ENCODE data around the gene OSBPL2.
A peak's percentile ranks its signal among the peaks of the same experiment; 100 is the strongest.

OSBPL2 gene

DNA sequence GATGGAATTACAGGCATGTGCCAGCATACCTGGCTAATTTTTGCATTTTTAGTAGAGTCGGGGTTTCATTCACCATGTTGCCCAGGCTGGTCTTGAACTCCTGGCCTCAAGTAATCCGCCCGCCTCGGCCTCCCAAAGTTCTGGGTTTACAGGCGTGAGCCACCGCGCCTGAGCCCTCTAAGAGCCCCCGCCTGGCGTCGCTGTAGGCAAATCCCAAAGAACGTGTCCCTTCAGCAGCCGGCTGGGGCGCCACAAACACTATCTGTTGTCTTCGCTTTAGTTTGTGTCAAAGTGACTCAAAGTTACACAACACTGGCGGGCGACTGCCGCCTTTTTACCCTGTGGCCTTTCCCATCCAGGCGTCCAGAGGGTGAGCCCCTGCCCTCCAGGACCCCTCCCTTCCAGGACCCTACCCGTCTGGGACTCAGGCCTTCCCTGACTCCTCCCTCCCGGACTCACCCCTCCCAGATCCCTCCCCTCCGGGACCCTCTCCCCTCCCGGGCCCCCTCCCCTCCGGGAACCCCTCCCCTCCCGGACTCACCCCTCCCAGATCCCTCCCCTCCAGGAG lies 63.5 kb downstream of the OSBPL2 start:
- DNase-seq (ENCODE audit: low read depth, low spot score): peak; percentile 97

GRCh38 chr20:62302341-62303061 lies 64.2 kb downstream of the OSBPL2 start, which contains the start of gene ADRM1:
ADRM1 (plus strand) TSS chr20:62302997; CDS start chr20:62303569, 572 bp downstream.
- peak; percentile 99 for DNase-seq (ENCODE audit: low read depth, low spot score)

DNA sequence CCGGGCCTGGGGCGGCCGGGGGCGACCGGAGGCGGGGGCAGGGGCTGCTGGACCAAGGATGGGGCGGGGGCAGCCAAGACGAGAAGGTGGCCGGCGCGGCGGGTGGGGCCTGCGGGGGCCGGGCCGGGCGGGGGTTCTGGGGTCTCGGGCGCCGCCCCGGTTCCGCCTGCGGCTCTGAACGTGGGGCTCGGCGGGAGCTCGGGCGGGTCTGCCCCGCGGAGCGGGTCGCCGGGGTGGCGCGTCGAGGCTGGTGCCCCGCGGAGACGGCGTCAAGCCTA lies 64.7 kb downstream of the OSBPL2 start:
- no peak for DNase-seq (ENCODE audit: low read depth, low spot score)

DNA sequence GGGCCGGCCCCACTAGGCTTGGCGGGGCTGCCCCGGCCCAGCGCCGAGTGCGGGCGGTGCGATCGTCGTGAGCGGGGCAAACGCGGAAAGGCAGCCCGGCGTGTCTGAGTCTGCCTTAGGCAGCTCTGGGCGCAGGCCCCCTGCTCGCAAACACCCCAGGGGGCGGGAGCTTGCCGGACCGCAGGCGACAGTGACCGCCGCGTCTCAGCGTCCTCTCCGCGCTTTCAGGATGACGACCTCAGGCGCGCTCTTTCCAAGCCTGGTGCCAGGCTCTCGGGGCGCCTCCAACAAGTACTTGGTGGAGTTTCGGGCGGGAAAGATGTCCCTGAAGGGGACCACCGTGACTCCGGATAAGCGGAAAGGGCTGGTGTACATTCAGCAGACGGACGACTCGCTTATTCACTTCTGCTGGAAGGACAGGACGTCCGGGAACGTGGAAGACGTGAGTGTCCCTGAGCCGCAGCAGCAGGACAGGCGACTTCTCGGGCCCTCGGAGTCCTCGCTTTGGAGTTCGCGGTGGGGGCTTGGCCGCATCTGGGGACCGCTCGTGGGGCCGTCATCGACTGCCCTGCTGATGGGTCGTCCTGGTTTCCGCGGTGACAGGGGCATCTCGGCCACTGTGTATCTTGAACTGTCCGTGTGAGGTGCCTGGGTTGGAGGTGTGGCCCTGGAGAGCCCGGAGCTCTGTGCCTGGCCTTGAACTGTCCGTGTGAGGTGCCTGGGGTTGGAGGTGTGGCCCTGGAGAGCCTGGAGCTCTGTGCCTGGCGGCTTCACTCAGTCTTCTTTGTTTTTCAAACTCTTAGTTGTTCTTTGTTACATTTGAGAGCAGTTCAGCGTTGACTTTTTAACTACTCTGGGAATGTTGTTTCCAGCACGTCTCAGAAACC lies 65.3 kb downstream of the OSBPL2 start:
- peak; percentile 54 for DNase-seq (ENCODE audit: low read depth, low spot score)

DNA sequence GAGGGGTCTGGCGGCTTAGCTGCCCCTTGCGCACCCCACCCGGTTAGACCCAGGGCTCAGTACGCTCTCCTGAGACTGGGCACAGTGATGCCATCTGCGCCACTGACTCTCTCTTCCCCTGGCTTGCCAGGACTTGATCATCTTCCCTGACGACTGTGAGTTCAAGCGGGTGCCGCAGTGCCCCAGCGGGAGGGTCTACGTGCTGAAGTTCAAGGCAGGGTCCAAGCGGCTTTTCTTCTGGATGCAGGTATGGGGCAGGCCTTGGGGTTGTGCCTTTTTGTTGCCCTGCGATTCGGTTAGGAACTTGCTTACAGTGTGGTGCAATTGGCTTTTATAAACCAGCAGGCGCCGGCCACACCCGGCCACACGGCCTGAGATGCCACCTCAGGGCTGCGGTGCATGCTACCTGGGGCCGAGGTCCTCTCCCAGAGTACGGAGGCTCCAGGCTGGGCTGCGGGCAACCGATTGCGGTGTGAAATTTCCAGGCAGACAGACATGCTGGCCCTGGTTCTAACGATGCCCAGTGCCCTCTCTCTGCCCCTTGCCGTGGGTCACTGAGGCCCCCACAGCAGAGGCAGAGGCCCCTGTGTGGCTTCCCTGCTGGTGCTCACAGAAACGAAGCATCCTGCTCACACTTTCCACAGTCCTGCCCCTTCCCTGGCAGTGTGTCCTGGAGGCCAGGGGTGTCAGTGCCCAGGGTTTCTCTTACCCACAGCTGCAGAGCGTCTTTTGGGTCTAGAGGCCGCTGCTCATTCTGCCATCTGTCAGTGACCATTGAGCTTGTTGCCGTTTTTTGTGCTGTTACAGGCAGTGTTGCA lies 66.2 kb downstream of the OSBPL2 start:
- DNase-seq (ENCODE audit: low read depth, low spot score): no peak

DNA sequence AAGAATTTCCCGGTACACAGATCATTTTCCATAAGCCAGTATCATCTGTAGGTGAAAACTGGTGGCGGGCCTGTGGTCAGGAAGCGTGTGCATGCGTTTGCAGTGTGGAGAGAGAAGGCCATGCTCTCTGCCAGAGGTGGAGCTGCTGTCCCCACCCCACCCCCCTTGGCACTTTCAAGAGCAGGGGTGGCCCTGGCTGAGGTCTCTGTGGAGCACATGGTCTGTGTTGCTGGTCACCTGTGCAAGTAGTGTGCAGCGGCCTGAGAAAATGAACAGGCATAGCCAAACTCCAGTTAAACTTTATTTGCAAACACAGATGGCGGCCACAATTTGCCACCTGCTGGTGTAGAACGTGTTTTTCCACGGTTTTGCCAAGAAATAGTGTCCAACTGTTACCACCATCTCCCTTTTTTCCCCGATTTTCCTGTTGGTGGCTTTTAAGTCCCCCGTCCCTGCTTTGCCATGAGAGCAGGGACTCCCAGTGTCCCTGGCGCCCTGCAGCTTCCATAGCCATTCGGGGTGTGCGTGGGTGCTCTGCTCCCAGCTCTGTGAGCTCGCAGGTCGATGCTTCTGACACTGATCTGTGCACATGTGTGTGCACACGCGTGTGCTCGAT lies 66.9 kb downstream of the OSBPL2 start:
- peak; percentile 26 for DNase-seq (ENCODE audit: low read depth, low spot score)

DNA sequence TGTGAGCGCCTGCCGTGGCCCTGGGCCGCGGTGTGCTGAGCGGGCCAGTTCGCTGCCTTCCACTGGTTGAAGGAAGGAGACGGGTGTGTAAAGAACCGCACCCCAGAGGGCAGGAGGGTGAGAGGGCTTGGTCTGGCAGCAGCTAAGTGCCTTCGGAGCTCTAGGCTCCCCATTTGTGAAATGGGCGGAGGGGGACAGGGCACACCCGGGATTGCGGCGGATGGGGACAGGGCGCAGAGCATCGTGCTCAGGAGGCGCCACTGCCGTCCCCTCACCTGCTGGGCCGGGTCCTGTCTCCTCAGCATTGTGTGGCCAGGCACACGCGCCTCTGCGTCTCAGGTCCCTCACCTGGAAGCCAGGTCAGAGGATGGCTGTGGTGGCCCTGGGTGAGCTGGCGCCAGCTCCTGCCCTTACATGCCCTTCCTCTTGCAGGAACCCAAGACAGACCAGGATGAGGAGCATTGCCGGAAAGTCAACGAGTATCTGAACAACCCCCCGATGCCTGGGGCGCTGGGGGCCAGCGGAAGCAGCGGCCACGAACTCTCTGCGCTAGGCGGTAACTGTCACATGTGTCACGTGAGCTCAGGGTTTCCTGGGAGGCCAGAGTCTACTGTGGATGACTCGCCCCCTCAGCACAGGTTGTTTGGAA lies 67.6 kb downstream of the OSBPL2 start:
- DNase-seq (ENCODE audit: low read depth, low spot score): no peak

DNA sequence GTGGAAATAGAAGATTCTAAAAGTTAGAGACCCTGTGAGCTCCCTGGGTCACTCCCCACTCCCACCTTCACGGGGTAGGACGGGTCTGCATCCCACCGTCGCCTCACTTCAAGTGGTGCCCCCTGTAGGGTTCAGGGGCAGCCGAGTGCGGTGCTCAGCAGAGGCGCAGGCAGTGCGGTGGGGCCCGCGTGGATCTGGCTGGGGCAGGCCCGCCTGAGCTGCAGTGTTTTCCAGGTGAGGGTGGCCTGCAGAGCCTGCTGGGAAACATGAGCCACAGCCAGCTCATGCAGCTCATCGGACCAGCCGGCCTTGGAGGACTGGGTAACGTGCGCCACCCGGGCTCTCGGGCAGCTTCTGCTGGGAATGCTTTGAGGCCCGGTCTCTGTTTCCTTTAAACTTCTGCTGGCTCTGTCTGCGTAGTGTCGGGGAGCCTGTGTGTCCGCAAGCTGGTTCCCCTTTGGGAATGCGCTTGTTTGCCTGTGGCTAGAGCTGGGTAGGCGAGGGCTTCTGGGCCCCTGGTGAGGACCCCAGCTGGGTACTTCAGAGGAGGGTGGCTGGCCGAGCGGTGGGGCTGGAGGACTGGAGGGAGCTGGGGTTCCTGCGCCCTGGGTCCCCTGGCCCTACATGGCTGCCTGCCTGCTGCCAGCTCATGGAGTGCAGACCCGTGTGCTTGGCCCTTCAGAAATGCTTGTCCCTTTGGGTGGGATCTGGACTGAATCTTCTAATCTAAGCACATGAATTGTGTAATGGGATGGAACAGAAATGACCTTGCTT lies 68.3 kb downstream of the OSBPL2 start:
- no peak for DNase-seq (ENCODE audit: low read depth, low spot score)

DNA sequence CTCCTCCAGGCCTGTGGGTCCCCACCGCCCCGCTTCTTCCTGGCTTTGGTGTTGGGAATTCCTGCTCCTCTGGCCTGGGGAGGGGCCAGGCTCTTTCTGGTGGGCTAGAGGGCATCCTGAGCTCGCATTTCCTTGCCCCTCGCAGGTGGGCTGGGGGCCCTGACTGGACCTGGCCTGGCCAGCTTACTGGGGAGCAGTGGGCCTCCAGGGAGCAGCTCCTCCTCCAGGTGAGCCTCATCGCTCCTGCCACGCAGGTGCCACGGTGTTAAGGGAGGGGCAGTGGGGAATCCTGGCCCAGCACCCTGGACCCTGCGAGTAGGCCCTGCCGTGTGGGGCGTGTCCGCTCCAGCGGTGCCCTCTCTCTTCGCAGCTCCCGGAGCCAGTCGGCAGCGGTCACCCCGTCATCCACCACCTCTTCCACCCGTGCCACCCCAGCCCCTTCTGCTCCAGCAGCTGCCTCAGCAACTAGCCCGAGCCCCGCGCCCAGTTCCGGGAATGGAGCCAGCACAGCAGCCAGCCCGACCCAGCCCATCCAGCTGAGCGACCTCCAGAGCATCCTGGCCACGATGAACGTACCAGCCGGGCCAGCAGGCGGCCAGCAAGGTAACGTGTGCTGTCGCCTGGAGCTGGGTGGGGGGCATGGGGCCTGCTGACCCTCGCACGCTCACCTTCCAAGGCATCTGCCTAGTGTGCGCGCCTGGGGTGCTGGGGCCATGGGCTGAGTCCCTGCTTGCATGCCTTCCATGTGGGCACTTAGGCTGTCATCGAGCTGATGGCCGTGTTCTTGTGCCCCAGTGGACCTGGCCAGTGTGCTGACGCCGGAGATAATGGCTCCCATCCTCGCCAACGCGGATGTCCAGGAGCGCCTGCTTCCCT lies 69.1 kb downstream of the OSBPL2 start:
- no peak for DNase-seq (ENCODE audit: low read depth, low spot score)

DNA sequence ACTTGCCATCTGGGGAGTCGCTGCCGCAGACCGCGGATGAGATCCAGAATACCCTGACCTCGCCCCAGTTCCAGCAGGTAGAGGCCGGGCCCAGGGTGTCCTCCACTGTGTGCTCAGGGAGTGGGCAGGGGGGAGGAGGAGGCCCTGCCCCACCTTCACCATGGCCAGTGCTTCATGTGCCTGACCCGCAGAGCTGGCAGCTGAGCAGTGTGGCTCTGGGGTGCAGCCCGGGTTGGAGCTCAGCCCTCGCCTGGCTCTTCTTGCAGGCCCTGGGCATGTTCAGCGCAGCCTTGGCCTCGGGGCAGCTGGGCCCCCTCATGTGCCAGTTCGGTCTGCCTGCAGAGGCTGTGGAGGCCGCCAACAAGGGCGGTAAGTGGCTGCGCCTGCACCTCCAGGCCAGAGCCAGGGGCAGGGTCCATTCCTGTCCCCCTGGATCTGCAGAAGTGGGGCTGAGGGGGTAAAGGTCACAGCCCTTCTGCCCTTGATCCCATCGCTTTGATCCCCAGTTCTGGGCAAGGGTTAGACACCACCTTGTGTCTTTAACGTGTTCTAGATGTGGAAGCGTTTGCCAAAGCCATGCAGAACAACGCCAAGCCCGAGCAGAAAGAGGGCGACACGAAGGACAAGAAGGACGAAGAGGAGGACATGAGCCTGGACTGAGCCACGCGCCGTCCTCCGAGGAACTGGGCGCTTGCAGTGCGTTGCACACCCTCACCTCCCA lies 69.9 kb downstream of the OSBPL2 start:
- DNase-seq (ENCODE audit: low read depth, low spot score): no peak

DNA sequence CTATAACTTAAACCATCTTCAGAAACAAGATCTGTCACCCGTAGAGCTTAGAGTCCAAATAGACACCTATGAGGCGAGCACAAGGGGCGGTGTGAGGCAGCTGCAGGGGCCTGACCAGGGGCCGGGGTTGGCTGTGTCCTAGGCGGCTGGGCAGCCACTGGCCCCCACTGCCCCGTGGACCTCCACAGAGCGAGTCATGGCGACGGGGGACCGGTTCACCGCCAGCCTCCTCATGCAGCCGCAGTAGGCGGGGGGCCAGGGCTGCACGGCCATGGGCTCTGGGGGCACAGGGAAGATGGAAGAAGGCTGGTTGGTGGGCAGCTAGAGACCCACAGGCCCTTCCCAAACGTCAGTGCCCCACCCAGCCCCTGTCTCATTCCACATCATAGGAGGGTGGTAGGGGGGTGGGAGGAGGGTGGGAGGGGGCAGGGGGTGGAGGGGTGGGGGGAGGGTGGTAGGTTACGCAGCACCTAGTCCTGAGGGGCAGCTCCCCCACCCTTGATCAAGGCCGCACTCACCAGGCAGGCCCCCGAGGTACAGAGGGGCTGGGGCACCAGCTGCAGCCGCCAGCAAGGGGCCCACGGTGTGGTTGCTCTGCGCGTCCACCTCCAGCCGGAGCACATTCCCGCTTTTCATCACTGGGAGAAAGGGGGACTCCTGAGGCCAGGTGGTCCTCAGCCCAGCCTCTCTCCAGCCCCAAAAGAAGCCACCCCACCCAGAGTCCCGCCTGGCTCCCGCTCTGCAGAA lies 71.0 kb downstream of the OSBPL2 start:
- no peak for DNase-seq (ENCODE audit: low read depth, low spot score)

DNA sequence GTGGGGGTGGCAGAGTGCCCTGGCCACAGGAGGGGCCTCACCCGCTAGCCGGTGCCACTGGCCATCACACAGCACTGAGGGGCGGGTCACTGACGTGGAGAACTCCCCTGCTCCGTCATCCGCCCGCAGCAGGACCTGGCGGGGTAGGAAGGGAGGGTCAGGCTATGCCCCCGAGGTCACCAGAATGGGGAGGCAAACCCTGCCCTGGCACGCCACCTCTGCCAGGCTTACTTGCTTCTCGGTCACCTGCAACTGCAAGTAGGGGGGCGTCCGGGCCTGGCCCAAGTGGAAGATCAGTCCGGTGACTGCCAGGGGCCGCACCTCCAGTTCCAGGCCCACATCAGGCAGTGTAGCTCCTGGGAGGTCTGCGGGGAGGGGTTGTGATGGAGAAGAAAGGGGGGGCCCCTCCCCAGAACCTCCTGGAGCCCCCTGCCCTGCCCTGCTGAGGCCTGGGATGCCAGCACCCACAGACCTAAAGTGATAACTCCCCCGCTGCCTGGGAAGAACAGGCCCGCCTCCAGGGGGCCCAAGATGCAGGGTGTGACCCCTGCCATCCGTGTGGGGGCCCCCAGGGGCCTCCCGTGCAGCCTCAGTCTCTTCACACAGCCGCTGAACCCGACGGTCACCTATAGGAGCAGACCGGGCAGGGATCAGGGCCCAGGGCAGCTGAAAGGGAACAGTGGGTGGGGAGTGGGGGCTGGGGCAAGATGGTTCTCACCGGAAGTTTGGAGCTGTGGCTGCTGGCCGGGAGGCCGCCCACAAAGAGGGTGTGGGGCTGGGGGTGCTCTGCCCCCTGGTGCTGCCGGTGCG lies 71.8 kb downstream of the OSBPL2 start:
- DNase-seq (ENCODE audit: low read depth, low spot score): no peak

- no peak for DNase-seq (ENCODE audit: low read depth, low spot score)
Observed at GRCh38 chr20:62310757-62311121, 72.4 kb downstream of the OSBPL2 start.

- DNase-seq (ENCODE audit: low read depth, low spot score): no peak
Observed at GRCh38 chr20:62311150-62311549, 72.8 kb downstream of the OSBPL2 start.

- DNase-seq (ENCODE audit: low read depth, low spot score): no peak
Observed at GRCh38 chr20:62311832-62312661, 73.7 kb downstream of the OSBPL2 start.

DNA sequence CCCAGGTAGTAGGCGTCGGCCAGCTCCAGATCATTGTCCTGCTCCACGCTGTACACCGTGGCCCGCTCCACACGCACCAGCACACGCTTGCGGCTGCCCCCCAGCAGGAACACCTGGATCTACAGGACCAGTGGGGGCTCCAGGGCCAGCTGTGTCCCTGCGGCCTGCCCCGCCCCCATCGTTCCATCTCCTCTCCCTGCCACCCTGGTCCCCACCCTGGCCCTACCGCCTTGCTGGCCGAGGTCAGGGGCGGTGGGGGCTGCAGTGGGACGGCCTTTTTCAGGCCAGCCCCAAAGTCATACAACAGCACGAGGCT lies 74.3 kb downstream of the OSBPL2 start:
- no peak for DNase-seq (ENCODE audit: low read depth, low spot score)

All from ELF-1 (cell line).